ENCODE data around the gene MARCO.
A peak's percentile ranks its signal among the peaks of the same experiment; 100 is the strongest.

GRCh38 chr2:119028327-119029174 is 86.6 kb downstream of the MARCO start:
- TF ChIP-seq, protein P1, sequence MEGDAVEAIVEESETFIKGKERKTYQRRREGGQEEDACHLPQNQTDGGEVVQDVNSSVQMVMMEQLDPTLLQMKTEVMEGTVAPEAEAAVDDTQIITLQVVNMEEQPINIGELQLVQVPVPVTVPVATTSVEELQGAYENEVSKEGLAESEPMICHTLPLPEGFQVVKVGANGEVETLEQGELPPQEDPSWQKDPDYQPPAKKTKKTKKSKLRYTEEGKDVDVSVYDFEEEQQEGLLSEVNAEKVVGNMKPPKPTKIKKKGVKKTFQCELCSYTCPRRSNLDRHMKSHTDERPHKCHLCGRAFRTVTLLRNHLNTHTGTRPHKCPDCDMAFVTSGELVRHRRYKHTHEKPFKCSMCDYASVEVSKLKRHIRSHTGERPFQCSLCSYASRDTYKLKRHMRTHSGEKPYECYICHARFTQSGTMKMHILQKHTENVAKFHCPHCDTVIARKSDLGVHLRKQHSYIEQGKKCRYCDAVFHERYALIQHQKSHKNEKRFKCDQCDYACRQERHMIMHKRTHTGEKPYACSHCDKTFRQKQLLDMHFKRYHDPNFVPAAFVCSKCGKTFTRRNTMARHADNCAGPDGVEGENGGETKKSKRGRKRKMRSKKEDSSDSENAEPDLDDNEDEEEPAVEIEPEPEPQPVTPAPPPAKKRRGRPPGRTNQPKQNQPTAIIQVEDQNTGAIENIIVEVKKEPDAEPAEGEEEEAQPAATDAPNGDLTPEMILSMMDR (IDR thresholded peaks at IDR 0.05; ENCODE audit: low read depth, low read length), result peak; percentile 55
- no peak for TF ChIP-seq EZH2phosphoT487 (IDR thresholded peaks at IDR 0.05; ENCODE audit: low read depth)

Measured in OCI-LY3 (cell line).